K562 (cell line): ENCODE results near the gene GLIS1. TPM values are rescaled to one million over a fixed set of nuclear protein-coding genes. Genes with fewer than 3 reads are reported as not detected.

Source experiments
- DPF2 ChIP-seq: fragments of 450-650 bp; IDR thresholded peaks from 2 replicates; pipeline ENCODE4 v1.6.1; 2016
- KAT2B ChIP-seq: IDR thresholded peaks from one replicate; pipeline ENCODE4 v1.6.1; 2012; ENCODE audit warnings: low read depth, mild to moderate bottlenecking, control low read depth, inconsistent platforms, low read length, moderate library complexity
- REST ChIP-seq, 2 experiments: fragments of 450-650 bp; formaldehyde crosslinking in 1 of 2; IDR thresholded peaks; 2 replicates each; pipeline versions ENCODE4 v1.4.0 to v1.6.1; 2014 to 2020; ENCODE audit warnings: mild to moderate bottlenecking in 2 of 2, borderline replicate concordance in 1 of 2, low read depth in 1 of 2
- XRCC4 ChIP-seq: IDR thresholded peaks from one replicate; pipeline ENCODE4 v1.6.1; 2011; ENCODE audit not compliant: insufficient read depth, insufficient read length; ENCODE audit errors: extremely low read depth
- ZBTB5 ChIP-seq: fragments of 450-650 bp; IDR thresholded peaks from 2 replicates; pipeline ENCODE4 v1.6.1; 2017; ENCODE audit warnings: antibody characterized with exemption
- ZNF282 ChIP-seq: sonication (generic); formaldehyde crosslinking; IDR thresholded peaks from 2 replicates; pipeline ENCODE4 v1.8.1; 2023; ENCODE audit warnings: missing genetic modification reagents
- polyA plus RNA-seq, 8 experiments: library from polyadenylated mRNA; depleted of rRNA in 4 of 8; stranded (reverse) in 5 of 8; unstranded in 3 of 8; fragments of >200 nt; fragmentation: Nextera tagmentation in 2 of 8; fragmentation: Illumina TruSeq in 1 of 8; extraction: Ambion mirVana in 2 of 8; extraction: Trizol in 1 of 8; gene quantifications; 2 replicates each; pipeline versions ENCODE4 v1.2.1 to v1.2.3, GENCODE V29; 2011 to 2014; ENCODE audit warnings: inconsistent platforms in 1 of 8, missing spikeins in 1 of 8
- total RNA-seq, 7 experiments: library from RNA; depleted of rRNA in 6 of 7; stranded (reverse); fragments of >200 nt in 6 of 7; fragmentation: Illumina TruSeq in 2 of 7; extraction: Trizol in 2 of 7; gene quantifications; 2 replicates each; pipeline versions ENCODE4 v1.2.1 to v1.2.3, GENCODE V29; 2011 to 2021; ENCODE audit warnings: low replicate concordance in 1 of 7
- TF ChIP-seq, protein P1 (sequence below): fragments of 450-650 bp; IDR thresholded peaks from 2 replicates; pipeline ENCODE4 v1.6.1; 2016
- TF ChIP-seq, protein P2 (sequence below), 3 experiments: IDR thresholded peaks in 2 of 3; conservative IDR thresholded peaks in 1 of 3; 2 replicates each; pipeline ENCODE4 v1.5.1; 2011 to 2012; ENCODE audit warnings: low read length in 3 of 3, mild to moderate bottlenecking in 3 of 3, control low read depth in 2 of 3, improper control_type of control experiment in 1 of 3, inconsistent platforms in 1 of 3, low read depth in 1 of 3, mixed read lengths in 1 of 3, moderate library complexity in 1 of 3; ENCODE audit not compliant: insufficient read depth in 2 of 3

GLIS1 gene
- total and polyA plus RNA-seq, 9 of the 15 experiments (the other 6 are each of a cell fraction or from before 2014, with no cell fraction given), result not detected

DNA sequence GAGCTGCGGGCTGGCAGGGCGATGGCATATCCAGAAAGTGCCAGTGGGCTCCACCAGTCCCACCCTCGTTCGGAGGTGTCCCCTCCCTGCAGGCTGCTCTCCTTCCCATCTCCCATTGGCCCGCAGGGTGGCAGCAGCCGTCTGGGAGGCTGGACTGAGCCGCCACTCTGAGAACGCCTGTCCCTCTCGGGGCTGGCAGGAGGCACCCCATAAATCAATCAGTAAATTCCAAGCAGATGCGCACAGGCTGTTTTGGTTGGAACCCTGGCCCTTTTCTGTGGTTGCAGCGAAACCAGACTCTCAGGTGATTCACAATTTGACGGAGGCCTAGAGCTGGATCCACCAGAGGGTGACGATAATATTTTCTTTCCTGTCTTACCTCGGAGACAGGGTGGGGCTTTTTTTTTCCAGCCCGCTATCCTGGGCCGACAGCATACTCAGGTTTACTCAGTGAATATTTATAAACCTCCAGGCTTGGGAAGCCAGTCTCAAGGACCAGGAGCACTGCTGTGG lies 99.7 kb downstream of the GLIS1 start (continued):
- TF ChIP-seq REST (IDR thresholded peaks at IDR 0.05; ENCODE audit: borderline replicate concordance) (no peak), REST (CRISPR knock-in tag; IDR thresholded peaks at IDR 0.05; ENCODE audit: low read depth) (no peak), XRCC4 (no peak), KAT2B (no peak), ZBTB5 (no peak), DPF2 (no peak), ZNF282 (no peak)
- TF ChIP-seq, protein P1, sequence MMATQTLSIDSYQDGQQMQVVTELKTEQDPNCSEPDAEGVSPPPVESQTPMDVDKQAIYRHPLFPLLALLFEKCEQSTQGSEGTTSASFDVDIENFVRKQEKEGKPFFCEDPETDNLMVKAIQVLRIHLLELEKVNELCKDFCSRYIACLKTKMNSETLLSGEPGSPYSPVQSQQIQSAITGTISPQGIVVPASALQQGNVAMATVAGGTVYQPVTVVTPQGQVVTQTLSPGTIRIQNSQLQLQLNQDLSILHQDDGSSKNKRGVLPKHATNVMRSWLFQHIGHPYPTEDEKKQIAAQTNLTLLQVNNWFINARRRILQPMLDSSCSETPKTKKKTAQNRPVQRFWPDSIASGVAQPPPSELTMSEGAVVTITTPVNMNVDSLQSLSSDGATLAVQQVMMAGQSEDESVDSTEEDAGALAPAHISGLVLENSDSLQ, result peak; percentile 82
- TF ChIP-seq, protein P2, sequence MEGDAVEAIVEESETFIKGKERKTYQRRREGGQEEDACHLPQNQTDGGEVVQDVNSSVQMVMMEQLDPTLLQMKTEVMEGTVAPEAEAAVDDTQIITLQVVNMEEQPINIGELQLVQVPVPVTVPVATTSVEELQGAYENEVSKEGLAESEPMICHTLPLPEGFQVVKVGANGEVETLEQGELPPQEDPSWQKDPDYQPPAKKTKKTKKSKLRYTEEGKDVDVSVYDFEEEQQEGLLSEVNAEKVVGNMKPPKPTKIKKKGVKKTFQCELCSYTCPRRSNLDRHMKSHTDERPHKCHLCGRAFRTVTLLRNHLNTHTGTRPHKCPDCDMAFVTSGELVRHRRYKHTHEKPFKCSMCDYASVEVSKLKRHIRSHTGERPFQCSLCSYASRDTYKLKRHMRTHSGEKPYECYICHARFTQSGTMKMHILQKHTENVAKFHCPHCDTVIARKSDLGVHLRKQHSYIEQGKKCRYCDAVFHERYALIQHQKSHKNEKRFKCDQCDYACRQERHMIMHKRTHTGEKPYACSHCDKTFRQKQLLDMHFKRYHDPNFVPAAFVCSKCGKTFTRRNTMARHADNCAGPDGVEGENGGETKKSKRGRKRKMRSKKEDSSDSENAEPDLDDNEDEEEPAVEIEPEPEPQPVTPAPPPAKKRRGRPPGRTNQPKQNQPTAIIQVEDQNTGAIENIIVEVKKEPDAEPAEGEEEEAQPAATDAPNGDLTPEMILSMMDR (IDR thresholded peaks at IDR 0.05 in 2 of 3, conservative IDR thresholded peaks at IDR 0.05 in 1 of 3; ENCODE audit: insufficient read depth in 2 of 3, low read depth in 1 of 3, low read length in 3 of 3), result peak; percentile 11 to 36 (median 24); a peak in 3 of 6 replicates
